Stimulated activated naive B cell treated with anti-CD40 and anti-IgM and Interleukin-4, amounts not matched to agents 10 μg/mL and 1 μg/mL and 100 μg/mL, for 72 hours (primary cell): Measurements from ENCODE around the gene TRAM2.

Experiments
- ATAC-seq, 2 donors: fragments of 150-1000 bp; cut with Tn5 transposase; replicated peaks; 2 replicates each; pipeline ENCODE4 v1.10.0; 2021; ENCODE audit warnings: moderate library complexity in 1 of 2
- DNase-seq: peaks from one replicate; pipeline ENCODE4 v3.0.0; 2021
- H3K27ac Mint-ChIP-seq: one replicate; pipeline ENCODE4 v1.8.0; 2022; ENCODE audit warnings: mild to moderate bottlenecking, mixed read lengths
- H3K27me3 Mint-ChIP-seq, 2 donors: one replicate each; pipeline ENCODE4 v1.8.0; 2022; ENCODE audit warnings: mixed read lengths in 2 of 2
- H3K36me3 Mint-ChIP-seq, 2 donors: one replicate each; pipeline ENCODE4 v1.8.0; 2022; ENCODE audit warnings: mixed read lengths in 2 of 2, mild to moderate bottlenecking in 1 of 2
- H3K4me1 Mint-ChIP-seq, 2 donors: one replicate each; pipeline ENCODE4 v1.8.0; 2022; ENCODE audit warnings: mixed read lengths in 2 of 2, mild to moderate bottlenecking in 1 of 2
- H3K4me3 Mint-ChIP-seq, 2 donors: one replicate each; pipeline ENCODE4 v1.8.0; 2022; ENCODE audit warnings: mild to moderate bottlenecking in 2 of 2, mixed read lengths in 2 of 2, moderate library complexity in 1 of 2
- H3K9me3 Mint-ChIP-seq, 2 donors: one replicate each; pipeline ENCODE4 v1.8.0; 2022; ENCODE audit warnings: mixed read lengths in 2 of 2, mild to moderate bottlenecking in 1 of 2

TRAM2 gene

DNA sequence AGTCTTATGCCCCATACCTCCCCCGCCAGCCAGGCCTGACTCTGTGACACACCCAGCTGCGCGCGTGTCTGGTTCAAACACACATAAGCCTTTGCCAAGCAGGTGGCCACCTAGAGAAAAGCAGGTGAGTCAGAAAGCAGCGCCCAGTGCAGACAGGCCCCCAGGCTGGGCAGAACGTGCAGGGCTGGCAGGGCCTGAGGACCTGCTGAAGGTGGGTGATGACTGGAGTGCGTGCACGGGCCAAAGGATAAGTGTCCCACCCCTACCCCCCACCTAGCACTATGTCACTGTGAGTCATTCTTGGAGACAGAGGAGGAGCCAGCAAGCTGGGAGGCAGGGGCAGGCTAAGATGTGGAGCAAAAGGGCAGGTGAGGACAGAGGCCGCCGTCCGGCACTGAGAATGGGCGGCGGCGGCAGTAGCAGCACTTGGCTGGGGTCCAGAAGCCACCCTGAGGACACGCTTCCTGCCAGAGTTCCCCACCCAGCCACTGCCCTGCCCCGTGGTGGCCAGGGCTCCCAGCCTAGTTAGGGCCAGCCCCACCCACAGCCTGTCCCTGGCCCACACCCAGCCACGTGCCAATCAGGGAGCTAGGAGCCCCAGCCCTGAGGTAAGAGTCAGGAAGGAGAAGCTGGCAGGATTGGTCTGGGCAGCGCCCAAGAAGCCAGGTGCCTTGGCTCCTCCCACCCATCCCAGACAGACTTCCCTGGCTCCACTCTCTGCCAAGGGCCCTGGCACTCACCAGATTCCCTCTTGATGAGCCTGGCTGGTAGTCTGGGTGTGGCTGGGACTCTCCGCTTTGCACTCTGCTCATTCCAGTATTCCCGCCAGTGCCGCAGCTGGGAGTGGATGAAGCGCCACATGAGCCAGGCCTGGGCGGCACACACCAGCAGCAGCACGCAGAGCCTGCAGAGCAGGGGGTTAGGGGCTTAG, 72.7 kb downstream of the TRAM2 start:
- no peaks in the 10 kb centered on the region for H3K4me1 Mint-ChIP-seq
- ATAC-seq = peak in 1 of 2 donors; percentile 12
- DNase-seq = no peak
- no peak overlapping the region for H3K4me3 Mint-ChIP-seq
- no peaks in the 10 kb centered on the region for H3K27me3 Mint-ChIP-seq
- H3K27ac Mint-ChIP-seq = peak overlapping the region; percentile 25
- peaks cover 17 to 28% of the 10 kb centered on the region in 2 donors for H3K36me3 Mint-ChIP-seq
- H3K9me3 Mint-ChIP-seq = no peaks in the 10 kb centered on the region

DNA sequence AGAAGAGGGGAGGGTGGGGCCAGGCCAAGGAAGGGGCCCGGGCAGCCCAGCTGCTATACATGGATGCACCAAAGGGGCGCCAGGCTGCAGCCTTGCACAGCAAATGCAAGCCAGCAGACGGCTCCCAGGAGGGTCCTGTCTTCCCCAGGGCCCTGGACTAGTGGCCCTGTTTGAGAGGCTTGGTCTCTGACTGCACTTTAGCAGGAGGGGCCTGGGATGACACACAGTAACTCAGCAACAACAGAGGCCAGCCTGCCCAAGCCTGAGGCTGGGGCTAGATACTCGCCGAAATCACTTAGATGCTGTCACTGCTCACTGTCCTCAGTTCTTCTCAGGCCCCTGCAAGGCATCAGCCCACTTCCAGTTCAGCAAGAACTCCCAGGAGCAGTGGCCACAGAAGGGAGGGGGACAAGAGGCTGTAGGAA, 73.5 kb downstream of the TRAM2 start:
- DNase-seq (no peak), ATAC-seq (no peak)
- H3K36me3 Mint-ChIP-seq = peaks cover 16 to 21% of the 10 kb centered on the region in 2 donors
- H3K27ac Mint-ChIP-seq = no peak overlapping the region
- H3K27me3 Mint-ChIP-seq = no peaks in the 10 kb centered on the region
- no peak overlapping the region for H3K4me3 Mint-ChIP-seq
- no peaks in the 10 kb centered on the region for H3K9me3 Mint-ChIP-seq
- peaks cover 0 to 3% of the 10 kb centered on the region in 2 donors for H3K4me1 Mint-ChIP-seq

DNA sequence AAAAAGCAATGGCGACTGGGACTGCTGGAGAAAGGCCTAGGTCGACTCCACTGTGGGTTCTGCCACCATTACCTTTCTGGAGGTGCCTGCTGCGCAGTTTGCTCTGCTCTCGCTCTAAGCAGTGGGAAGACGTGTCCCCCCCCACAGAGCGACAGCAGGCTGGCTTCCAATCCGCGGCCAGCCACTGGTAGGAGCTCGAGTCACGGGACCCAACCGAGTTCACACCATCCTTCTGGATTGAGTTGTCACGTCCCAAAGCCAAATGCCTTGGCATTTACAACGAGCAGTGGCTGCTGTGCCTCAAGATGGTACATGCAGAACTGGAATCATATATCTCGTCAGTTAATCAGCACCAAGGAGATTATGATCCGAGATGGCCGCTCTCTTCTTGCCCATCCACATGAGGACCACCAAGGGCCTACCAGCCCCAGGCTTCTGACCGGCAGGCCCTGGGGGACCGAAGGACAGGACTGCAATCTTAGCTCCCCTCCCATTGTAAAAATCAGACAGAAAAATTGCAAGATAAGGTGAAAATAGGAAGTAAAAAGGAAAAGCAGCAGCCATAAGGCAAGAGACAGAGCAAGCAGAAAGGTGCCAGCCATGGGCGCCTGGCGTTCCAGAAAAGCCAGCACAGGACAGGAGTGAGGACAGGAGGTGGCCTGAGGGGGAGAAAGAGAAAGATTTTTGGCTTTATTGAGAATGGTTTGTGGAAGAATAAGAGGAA, 74.4 kb downstream of the TRAM2 start:
- Mint-ChIP-seq H3K4me1 (peaks cover 6 to 11% of the 10 kb centered on the region in 2 donors), H3K27me3 (no peaks in the 10 kb centered on the region), H3K4me3 (no peak overlapping the region), H3K27ac (no peak overlapping the region), H3K36me3 (peaks cover 8 to 12% of the 10 kb centered on the region in 2 donors), H3K9me3 (no peaks in the 10 kb centered on the region)
- ATAC-seq (no peak), DNase-seq (no peak)

DNA sequence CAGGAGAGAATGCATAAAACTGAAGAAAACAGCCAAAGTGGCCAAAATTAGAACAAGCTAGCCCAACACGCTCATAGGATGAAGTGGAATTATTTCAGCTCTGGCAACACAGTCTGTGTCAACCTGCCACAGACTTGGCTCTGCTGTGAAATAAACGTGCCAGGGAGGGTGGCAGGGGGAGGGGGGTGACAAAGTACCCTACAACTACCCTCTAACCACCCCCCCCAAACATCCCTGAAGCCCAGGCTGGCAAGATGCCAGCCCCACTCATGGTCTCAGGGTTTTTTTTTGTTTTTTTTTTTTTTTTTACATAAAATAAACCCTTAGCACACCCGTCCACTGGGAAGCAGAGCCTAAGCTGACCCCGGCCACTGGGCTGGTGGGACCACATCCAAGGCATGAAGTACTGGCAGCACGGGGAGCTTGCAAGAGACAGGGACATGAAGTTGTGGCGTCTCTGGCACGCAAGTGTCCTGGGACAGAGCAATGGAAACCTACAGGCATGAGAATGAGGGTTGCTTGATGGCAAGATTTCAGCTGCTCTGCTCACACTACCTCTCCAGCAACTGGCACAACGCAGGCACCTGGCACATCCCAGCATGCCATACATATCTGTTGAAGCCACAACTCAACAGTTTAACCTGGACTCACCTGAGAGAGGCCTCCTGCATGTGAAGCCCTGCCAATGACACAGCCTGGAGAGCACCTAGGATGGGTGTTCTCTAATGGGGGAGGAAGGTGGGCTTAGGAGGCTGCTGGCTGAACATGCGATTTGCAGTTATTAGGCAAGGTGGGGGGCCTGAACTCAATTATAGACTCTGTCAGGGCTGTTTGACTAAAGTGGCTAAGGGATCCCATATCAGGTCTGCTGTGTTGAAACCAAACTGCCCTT, 76.4 kb downstream of the TRAM2 start:
- H3K27ac Mint-ChIP-seq = no peak overlapping the region
- DNase-seq (no peak), ATAC-seq (no peak)
- H3K9me3 Mint-ChIP-seq = no peaks in the 10 kb centered on the region
- H3K4me3 Mint-ChIP-seq = no peak overlapping the region
- H3K27me3 Mint-ChIP-seq = no peaks in the 10 kb centered on the region
- peaks cover 12 to 17% of the 10 kb centered on the region in 2 donors for H3K4me1 Mint-ChIP-seq
- peaks cover 5 to 12% of the 10 kb centered on the region in 2 donors for H3K36me3 Mint-ChIP-seq

DNA sequence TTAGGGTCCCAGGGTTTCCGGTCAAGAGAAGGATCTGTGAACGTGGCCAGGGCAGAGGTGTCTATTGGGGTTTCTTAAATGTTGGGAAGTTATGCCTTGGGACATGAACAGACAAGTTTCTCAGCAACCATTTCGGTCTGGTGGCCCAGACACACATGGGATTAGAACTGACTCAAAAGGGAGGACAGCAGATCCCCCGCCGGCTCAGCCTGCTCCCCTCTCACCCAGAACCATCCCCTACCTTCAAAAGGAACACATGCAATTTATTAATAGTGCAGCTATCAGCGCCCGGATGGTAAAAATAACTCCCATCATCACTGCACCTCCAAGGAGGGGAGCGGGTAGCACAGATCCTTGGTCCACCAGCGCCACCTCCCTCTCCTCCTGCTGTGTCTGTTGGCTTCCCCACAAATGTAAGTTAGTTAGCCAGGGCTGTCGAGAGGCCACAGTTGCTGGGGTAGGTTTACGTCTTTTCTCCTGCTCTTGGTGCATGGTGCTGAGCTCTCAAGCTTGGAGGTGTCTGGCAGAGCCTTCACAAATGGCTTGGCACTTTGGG, 77.1 kb downstream of the TRAM2 start:
- Mint-ChIP-seq H3K27me3 (no peaks in the 10 kb centered on the region), H3K4me3 (no peak overlapping the region), H3K4me1 (peaks cover 15 to 22% of the 10 kb centered on the region in 2 donors), H3K27ac (no peak overlapping the region), H3K9me3 (peaks cover 0 to 2% of the 10 kb centered on the region in 2 donors), H3K36me3 (peaks cover 3 to 14% of the 10 kb centered on the region in 2 donors)
- ATAC-seq (no peak), DNase-seq (no peak)

DNA sequence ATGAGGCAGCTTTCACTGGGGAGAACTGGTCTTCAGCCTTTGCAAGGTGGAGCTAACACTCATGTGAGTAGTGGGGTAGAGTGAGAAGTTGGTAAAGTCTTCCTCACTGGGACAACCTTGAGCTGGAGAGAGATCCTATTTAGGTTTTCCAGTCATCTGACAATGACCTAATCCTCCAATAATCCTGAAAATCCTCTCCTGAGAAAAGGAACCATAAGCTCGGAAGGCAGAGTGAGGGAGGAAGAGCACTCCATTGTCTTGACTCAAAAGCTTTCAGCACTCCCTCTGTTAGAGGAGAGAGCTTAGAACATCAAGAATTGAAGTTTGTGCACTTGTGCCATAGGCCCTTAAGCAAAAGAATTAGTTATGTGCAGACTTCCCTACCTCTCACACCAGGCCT, 77.8 kb downstream of the TRAM2 start:
- no peak for DNase-seq
- Mint-ChIP-seq H3K36me3 (peaks cover 3 to 20% of the 10 kb centered on the region in 2 donors), H3K27me3 (no peaks in the 10 kb centered on the region), H3K9me3 (peaks cover 0 to 4% of the 10 kb centered on the region in 2 donors), H3K4me1 (peaks cover 17 to 27% of the 10 kb centered on the region in 2 donors), H3K4me3 (no peak overlapping the region), H3K27ac (peak overlapping the region; percentile 89)
- no peak for ATAC-seq

DNA sequence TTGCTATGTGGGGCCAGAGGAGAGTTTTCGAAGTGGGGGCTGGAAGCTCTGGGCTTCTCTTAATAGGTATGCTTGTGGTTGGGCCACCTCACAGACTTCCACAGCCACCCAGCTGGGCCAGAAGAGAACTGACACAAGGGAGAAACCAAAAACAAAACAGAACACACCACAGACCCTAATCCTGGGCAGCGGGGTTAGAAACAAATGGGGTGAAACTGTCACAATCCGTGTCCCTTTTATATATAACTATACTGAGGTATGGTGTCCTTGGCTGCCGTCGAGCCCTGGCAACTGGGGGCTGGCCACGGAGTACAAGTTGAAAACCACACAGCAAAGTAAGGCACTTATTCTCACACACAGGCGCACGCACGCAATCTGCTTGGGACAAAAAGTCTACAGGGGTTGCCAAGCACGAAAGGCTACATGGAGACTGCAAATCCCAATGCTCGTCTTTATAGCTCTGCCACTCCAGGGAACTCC, 78.3 kb downstream of the TRAM2 start:
- Mint-ChIP-seq H3K36me3 (peaks cover 3 to 17% of the 10 kb centered on the region in 2 donors), H3K4me1 (peaks cover 22 to 31% of the 10 kb centered on the region in 2 donors), H3K9me3 (peaks cover 0 to 4% of the 10 kb centered on the region in 2 donors), H3K27ac (peak overlapping the region; percentile 89), H3K4me3 (peak overlapping the region in 1 of 2 donors; percentile 2), H3K27me3 (no peaks in the 10 kb centered on the region)
- no peak for ATAC-seq
- DNase-seq = no peak

DNA sequence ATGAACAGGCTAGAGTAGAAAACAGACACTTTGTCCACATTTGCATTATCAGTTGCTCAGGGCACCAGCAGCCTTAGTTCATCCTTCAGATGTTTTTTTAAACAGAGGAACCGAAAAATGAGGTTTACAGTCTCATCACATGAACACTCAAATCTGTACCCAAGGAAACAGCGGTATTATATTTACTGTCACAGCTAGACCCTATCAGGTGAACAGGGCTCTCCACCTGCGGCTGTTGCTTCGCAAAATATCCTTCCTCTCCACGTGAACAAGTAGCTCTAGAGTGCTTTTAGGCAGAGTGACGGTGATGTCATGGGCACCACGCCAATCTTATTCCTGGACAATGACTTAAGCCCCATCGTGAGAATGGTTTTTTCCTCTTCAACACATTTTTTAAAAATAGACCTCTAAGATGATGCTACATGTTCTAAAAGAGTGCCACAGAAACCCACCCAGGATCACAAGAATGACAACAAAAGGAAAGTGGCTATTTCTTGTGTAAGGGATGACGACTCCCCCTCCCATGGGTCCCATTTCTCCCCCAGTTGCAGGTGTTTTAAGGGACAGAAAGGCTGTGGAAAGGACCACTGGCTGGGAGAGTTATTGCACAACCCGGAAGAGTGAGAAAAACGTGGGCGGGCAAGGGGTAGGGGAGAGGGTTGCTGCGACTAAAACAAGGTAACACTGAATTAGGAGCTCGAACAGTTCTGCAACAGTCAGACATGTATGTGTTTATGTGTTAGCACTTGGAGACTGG, 79.0 kb downstream of the TRAM2 start:
- peak overlapping the region; percentile 89 for H3K27ac Mint-ChIP-seq
- peak; percentile 61 to 73 for ATAC-seq
- peaks cover 0 to 4% of the 10 kb centered on the region in 2 donors for H3K9me3 Mint-ChIP-seq
- peak overlapping the region in 1 of 2 donors; percentile 22 for H3K4me3 Mint-ChIP-seq
- DNase-seq = peak; percentile 34
- H3K27me3 Mint-ChIP-seq = no peaks in the 10 kb centered on the region
- H3K4me1 Mint-ChIP-seq = peaks cover 24 to 39% of the 10 kb centered on the region in 2 donors
- H3K36me3 Mint-ChIP-seq = peaks cover 3 to 17% of the 10 kb centered on the region in 2 donors

DNA sequence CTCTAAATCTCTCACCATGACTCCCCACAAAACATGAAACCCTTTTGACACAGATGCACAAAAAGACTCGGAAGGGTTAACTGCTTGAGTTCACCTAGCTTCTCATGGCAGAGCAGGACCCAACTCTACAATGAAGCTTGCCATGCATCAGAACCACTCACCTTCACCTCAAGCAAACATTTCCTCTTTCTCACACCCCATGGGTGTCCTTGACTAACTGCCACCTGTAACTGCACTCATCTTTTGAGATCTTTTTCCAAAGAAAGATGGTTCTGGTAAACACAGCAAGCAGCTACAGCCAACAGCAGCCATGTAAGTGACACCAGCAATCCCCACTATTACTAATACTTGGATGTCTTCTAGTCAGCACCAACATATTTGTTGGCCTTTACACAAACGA, 80.2 kb downstream of the TRAM2 start:
- Mint-ChIP-seq H3K4me1 (peaks cover 26 to 42% of the 10 kb centered on the region in 2 donors), H3K4me3 (no peak overlapping the region), H3K36me3 (peaks cover 0 to 14% of the 10 kb centered on the region in 2 donors), H3K27me3 (no peaks in the 10 kb centered on the region), H3K9me3 (peaks cover 0 to 4% of the 10 kb centered on the region in 2 donors), H3K27ac (peak overlapping the region; percentile 62)
- DNase-seq (no peak), ATAC-seq (no peak)

DNA sequence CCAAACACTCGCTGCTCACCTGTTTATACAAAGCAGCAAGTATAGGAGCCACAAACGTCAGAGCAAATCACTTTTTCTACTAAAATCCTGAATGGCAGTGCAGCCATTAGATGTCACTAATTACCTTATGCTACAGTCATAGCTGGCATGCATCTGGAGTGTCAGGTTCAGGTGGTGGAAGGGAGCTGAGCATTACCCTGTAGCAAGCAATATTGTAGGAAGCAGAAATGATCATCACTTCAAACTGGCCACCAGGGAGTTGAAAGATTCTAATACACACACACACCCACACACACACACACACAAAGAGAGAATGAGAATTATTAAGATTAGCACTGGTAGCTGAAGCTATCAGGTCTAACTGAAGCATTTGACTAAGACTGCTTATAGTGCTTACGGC, 80.9 kb downstream of the TRAM2 start:
- Mint-ChIP-seq H3K4me1 (peaks cover 26 to 45% of the 10 kb centered on the region in 2 donors), H3K27ac (no peak overlapping the region)
- DNase-seq = no peak

DNA sequence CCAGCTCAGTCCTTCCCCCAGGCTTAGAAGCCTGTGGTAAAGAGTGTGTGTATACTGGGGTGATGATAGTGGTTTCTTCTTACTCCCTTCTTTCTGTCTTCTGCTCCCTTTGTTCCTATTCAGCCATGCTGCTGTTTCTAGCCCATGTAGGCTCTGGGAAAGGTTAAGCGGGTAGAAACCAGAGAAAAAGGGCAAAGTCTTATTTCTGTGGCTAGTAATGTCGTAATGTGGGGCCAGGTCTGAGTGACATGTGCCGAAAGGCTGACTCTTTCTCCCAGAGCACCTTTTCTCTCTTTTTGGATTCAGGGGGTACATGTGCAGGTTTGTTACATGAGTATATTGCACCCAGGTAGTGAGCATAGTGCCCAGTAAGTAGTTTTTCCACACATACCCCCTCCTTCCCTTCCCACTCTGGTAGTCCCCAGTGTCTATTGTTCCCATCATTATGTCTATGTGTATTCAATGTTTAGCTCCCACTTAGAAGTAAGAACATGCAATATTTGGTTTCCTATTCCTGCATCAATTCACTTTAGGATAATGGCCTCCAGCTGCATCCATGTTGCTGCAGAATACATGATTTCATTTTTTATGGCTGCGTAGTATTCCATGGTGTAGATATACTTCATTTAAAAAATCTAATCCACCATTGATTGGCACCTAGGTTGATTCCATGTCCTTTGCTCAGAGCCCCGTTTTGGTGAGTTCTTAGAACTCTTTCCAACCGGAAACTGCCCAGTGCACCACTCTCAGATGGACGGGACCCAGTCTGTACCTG, 82.4 kb downstream of the TRAM2 start:
- no peak overlapping the region for H3K4me3 Mint-ChIP-seq
- H3K4me1 Mint-ChIP-seq = peaks cover 26 to 48% of the 10 kb centered on the region in 2 donors
- peaks cover 0 to 14% of the 10 kb centered on the region in 2 donors for H3K36me3 Mint-ChIP-seq
- ATAC-seq = peak; percentile 3 to 17
- H3K9me3 Mint-ChIP-seq = peaks cover 0 to 4% of the 10 kb centered on the region in 2 donors
- no peak for DNase-seq
- H3K27ac Mint-ChIP-seq = peak overlapping the region; percentile 81
- no peaks in the 10 kb centered on the region for H3K27me3 Mint-ChIP-seq

More for the DNA sequence above, 80.9 kb downstream of the TRAM2 start:
- no peaks in the 10 kb centered on the region for H3K27me3 Mint-ChIP-seq
- H3K36me3 Mint-ChIP-seq = peaks cover 0 to 14% of the 10 kb centered on the region in 2 donors
- peaks cover 0 to 4% of the 10 kb centered on the region in 2 donors for H3K9me3 Mint-ChIP-seq
- no peak overlapping the region for H3K4me3 Mint-ChIP-seq
- no peak for ATAC-seq

DNA sequence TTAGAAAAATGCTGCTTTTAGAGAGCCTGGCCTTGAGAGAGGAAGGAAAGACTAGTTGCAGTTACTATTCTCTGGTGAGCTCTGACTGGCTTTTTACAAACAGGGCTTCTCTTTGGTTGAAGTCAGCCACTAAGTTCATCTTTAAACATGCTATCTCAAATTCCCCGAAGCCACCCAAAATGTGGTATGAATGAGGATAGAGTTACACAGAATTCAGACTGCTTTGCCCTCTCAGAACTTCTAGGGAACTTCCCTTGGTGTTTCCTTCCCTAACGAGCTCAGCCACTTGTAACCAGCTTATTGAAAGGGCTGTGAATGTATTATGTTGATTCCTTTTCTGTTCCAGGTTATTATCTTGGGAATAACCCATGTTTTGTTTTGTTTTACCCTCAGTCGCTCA, 83.2 kb downstream of the TRAM2 start:
- Mint-ChIP-seq H3K4me3 (no peak overlapping the region), H3K4me1 (peaks cover 26 to 48% of the 10 kb centered on the region in 2 donors), H3K9me3 (peaks cover 0 to 4% of the 10 kb centered on the region in 2 donors), H3K27ac (peak overlapping the region; percentile 81), H3K27me3 (no peaks in the 10 kb centered on the region), H3K36me3 (peaks cover 0 to 14% of the 10 kb centered on the region in 2 donors)
- DNase-seq (peak; percentile 41), ATAC-seq (peak; percentile 72 to 84)
